GM21786 (cell line): ENCODE data around the gene HERC3.
"Not testable (repeated sequence)": the region's sequence is repeated elsewhere in the genome, so short reads cannot be mapped to it uniquely, and the experiment has no call there.

Source experiments
- ATAC-seq: cut with Tn5 transposase; IDR thresholded peaks from one replicate; pipeline ENCODE4 v1.9.1; 2021; ENCODE audit not compliant: unreplicated experiment

HERC3 gene

GRCh38 chr4:88606832-88607231 lies 14.6 kb downstream of the HERC3 start:
- ATAC-seq, result no peak

GRCh38 chr4:88609387-88609786 lies 17.1 kb downstream of the HERC3 start:
- no peak for ATAC-seq

GRCh38 chr4:88609794-88610193 lies 17.5 kb downstream of the HERC3 start:
- not testable (repeated sequence) for ATAC-seq

- ATAC-seq, result no peak
These were observed 18.5 kb downstream of the HERC3 start for GRCh38 chr4:88610771-88611170.

DNA sequence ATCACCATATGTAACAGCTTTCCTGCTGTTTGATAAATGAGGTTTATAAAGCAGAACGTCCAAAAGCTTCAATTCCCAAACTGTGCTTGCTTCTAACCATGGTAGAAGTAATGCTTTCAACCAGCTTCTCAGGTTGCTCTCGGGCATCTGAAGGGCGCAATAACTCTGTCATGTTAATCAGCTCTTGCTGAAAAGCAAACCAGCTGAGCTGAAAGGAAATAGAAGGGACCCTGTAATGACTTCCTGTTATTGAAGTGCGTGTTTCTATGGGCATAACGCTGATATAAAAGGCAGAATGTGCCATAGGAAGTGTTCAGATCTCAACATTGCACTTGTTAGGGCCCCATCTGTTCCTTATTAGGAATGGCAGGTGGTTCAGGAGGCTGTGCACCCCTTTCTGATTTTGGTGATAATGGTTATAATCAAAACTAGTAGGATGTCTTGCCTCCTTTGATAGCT lies 21.2 kb downstream of the HERC3 start:
- ATAC-seq, result no peak

DNA sequence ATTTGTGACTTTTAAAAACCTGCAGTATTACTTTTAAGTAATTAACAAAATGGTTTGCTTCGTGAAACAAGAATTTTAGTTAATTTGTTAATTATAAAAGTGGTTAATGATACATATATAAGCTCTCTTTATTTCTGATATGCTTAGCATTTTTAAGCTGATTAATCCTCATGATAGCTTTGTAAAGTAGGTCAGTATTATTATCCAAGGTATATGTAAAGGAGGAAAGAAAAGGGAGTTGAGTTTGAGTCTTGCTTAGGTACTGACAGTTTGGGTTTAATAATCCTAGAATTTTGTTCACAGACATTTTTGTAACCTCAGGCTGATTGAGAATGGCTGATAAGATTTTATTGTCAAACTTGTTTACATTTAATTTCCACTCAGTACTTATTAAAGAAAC lies 21.8 kb downstream of the HERC3 start:
- no peak for ATAC-seq

GRCh38 chr4:88616275-88617150 lies 24.2 kb downstream of the HERC3 start:
- no peak for ATAC-seq

- no peak for ATAC-seq
These were observed 26.7 kb downstream of the HERC3 start for GRCh38 chr4:88618782-88619485.

DNA sequence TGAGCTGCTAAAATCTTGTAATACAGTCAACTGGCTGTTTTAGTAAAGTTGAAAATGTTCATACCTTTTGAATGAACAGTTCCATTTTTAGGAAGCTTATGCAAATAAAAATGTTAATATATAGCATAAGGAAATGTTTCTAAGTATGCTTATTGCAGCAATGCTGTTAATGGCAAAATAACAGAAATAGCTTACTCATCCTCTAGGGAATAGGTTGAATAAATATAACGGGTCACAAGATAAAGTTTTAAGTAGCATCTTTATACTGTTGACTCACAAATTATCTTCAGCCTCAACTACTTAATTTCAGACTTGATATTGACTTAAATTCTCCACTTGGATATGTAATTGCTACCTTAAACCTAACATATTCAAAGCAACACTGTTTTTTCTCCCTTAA lies 27.7 kb downstream of the HERC3 start:
- no peak for ATAC-seq

- no peak for ATAC-seq
These were observed 29.6 kb downstream of the HERC3 start for GRCh38 chr4:88621763-88622327.

DNA sequence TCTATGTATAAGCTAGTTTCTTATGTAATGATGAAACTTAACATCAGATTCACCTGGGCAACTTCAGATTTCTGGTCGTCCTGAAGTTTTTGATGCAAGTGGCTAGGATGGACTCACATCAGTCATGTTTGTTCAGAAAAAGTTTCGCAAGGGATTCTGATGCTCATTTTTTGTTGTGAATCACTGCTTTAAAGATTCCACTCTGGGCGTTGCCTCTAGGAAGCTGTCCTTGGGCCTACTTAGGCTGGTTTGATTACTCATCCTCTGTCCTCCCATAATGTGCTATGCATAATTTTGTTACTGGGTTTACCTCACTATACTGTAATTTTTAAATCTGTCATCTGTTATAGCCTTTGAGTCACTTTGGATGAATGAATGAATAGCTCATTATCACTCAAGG lies 30.8 kb downstream of the HERC3 start:
- no peak for ATAC-seq

GRCh38 chr4:88628746-88629145 lies 36.5 kb downstream of the HERC3 start:
- ATAC-seq, result no peak

GRCh38 chr4:88629826-88630225 lies 37.5 kb downstream of the HERC3 start:
- no peak for ATAC-seq

DNA sequence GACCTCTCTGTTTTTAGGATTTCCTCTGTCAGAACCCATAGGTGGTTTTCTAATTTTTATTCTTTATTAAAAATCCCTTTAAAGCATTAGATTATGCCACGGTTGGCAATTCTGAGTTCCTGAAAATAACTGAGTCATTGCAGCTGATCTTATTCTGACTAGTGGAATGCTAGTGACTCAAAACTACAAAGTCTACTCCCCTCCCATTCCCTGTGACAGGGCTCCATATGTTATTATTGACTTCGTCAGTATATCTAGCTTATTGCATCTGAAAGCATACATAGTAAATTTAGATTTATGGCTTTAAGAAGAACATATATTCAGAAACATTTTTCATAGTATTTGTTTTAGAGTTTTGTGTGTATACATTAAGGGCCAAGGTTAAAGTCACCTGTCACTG lies 38.5 kb downstream of the HERC3 start:
- no peak for ATAC-seq

DNA sequence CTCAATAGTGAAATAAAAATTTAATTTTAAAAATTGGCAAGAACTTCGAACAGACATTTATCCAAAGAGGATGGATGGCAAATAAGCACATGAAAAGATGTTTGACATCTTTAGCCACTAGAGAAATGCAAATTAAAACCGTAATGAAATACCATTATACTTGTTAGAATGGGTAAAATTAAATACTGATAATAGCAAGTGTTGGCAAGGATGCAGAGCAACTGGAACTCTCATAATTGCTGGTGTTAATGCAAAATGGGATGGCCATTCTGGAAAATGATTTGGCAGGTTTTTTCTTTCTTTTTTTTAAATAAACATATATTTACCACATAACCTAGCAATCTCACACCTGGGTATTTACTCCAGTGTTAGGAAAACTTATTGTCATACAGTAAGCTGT lies 51.7 kb downstream of the HERC3 start:
- no peak for ATAC-seq

DNA sequence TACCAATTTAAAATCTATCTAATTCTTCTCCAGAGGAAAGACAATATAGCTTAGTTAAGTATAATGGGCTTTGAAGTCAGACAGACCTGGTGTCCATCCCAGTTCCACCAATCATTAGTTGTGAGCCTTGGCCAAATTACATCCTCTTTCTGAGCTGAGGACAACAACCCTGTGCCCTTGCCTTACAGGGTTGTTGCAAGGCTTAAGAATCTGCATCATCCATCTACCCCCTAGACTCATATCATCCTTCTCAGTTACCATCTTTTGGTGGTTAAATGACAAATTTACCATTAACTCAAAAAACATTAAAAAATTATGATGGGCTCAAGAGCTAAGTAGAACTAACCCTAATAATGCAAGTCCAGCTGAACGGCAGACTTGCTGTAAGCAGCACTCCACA lies 53.7 kb downstream of the HERC3 start:
- no peak for ATAC-seq

GRCh38 chr4:88646528-88647280 lies 54.4 kb downstream of the HERC3 start:
- ATAC-seq, result no peak

- ATAC-seq, result no peak
These were observed 57.4 kb downstream of the HERC3 start for GRCh38 chr4:88649716-88650115.

- ATAC-seq, result no peak
These were observed 61.2 kb downstream of the HERC3 start for GRCh38 chr4:88653371-88653946.

GRCh38 chr4:88655226-88655625 lies 62.9 kb downstream of the HERC3 start:
- no peak for ATAC-seq
